Mesendoderm (in vitro differentiated cells): ENCODE data around the gene CCL7.

Experiments used
- DNase-seq: peaks from one replicate; pipeline ENCODE4 v3.0.0; 2013
- H2AK5ac ChIP-seq: 2 replicates; pipeline ENCODE4 v1.6.1; 2013; ENCODE audit warnings: low read length, inconsistent platforms
- H2BK120ac ChIP-seq: 2 replicates; pipeline ENCODE4 v1.6.1; 2013; ENCODE audit warnings: low read depth, mild to moderate bottlenecking, low read length, moderate library complexity, mixed read lengths
- H2BK15ac ChIP-seq: replicated peaks from 2 replicates; pipeline ENCODE4 v1.6.1; 2013; ENCODE audit warnings: low read depth, mild to moderate bottlenecking, moderate library complexity
- H2BK5ac ChIP-seq: 2 replicates; pipeline ENCODE4 v1.6.1; 2013; ENCODE audit warnings: low read length, inconsistent platforms
- H3K18ac ChIP-seq: 2 replicates; pipeline ENCODE4 v1.6.1; 2013; ENCODE audit warnings: mild to moderate bottlenecking, low read length, mixed read lengths
- H3K23ac ChIP-seq: one replicate; pipeline ENCODE4 v1.6.1; 2013; ENCODE audit warnings: low read length
- H3K27ac ChIP-seq: 2 replicates; pipeline ENCODE4 v1.5.1; 2013; ENCODE audit warnings: low read depth, mild to moderate bottlenecking, inconsistent platforms, low read length, moderate library complexity
- H3K27me3 ChIP-seq: 2 replicates; pipeline ENCODE4 v1.6.1; 2013; ENCODE audit warnings: low read length, control low read depth, mild to moderate bottlenecking, inconsistent platforms; ENCODE audit not compliant: insufficient read depth, poor library complexity
- H3K36me3 ChIP-seq: 2 replicates; pipeline ENCODE4 v1.6.1; 2013; ENCODE audit warnings: low read length, inconsistent platforms; ENCODE audit not compliant: control insufficient read depth, insufficient read depth
- H3K4ac ChIP-seq: one replicate; pipeline ENCODE4 v1.6.1; 2013; ENCODE audit warnings: low read depth, mild to moderate bottlenecking, low read length, moderate library complexity
- H3K4me1 ChIP-seq: 2 replicates; pipeline ENCODE4 v1.6.1; 2013; ENCODE audit warnings: low read depth, low read length, inconsistent platforms; ENCODE audit not compliant: control insufficient read depth
- H3K4me2 ChIP-seq: 2 replicates; pipeline ENCODE4 v1.6.1; 2013; ENCODE audit warnings: low read length
- H3K4me3 ChIP-seq: 2 replicates; pipeline ENCODE4 v1.5.1; 2013; ENCODE audit warnings: mild to moderate bottlenecking, low read length
- H3K56ac ChIP-seq: one replicate; pipeline ENCODE4 v1.6.1; 2013; ENCODE audit warnings: low read length
- H3K79me1 ChIP-seq: 2 replicates; pipeline ENCODE4 v1.6.1; 2013; ENCODE audit warnings: low read length, inconsistent platforms
- H3K79me2 ChIP-seq: 2 replicates; pipeline ENCODE4 v1.6.1; 2013; ENCODE audit warnings: mild to moderate bottlenecking, low read length; ENCODE audit not compliant: control insufficient read depth, insufficient read depth
- H3K9ac ChIP-seq: 2 replicates; pipeline ENCODE4 v1.6.1; 2013; ENCODE audit warnings: low read length, inconsistent platforms
- H4K5ac ChIP-seq: one replicate; pipeline ENCODE4 v1.6.1; 2013; ENCODE audit warnings: low read length
- H4K8ac ChIP-seq: one replicate; pipeline ENCODE4 v1.6.1; 2013; ENCODE audit warnings: low read depth, mild to moderate bottlenecking, control low read depth, low read length, moderate library complexity
- WGBS: extraction: QIAGEN DNeasy Blood & Tissue Kit; methylation state at CpG from one replicate; pipeline ENCODE4 v1.1.7; 2013; ENCODE audit warnings: low lambda C conversion rate, missing lambda C conversion rate; ENCODE audit not compliant: insufficient coverage; ENCODE audit errors: extremely low coverage; 5-methylcytosine and 5-hydroxymethylcytosine counted together

CCL7 gene

DNA sequence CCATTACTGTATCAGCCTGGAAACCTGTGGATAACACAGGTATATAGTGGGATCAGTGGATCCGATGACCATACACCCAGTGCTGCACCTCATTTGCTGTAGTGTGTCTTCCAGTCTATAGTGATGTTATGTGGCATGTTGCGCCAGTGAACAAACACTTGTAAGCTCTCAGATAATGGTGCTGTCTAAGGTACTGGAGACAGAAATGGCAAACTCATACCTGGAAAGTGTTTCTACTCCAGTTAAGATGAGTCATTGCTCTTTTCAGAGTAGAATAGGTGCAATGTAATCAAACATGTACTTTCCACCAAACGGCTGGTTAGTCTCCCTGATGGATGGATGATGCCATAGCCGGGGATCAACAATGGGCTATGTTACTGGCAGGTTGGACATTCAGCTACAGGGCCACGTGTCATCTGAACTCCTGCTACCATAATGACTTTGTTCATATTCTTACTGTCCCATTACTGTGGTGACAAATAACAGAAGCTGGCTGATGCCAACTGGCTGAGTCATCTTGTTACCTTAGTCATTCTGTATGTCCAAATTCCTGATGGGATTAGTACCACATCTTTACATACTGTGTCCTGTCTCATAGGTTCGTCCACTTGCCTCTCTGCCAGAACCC lies 21.8 kb downstream of the CCL7 start:
- H3K56ac ChIP-seq = no peak overlapping the region
- H4K8ac ChIP-seq = no peak overlapping the region
- no peak overlapping the region for H2BK120ac ChIP-seq
- H3K4ac ChIP-seq = no peak overlapping the region
- no peak overlapping the region for H3K23ac ChIP-seq
- H2AK5ac ChIP-seq = no peak overlapping the region
- no peaks in the 10 kb centered on the region for H3K79me2 ChIP-seq
- no peak overlapping the region for H3K4me2 ChIP-seq
- H2BK15ac ChIP-seq = no peak overlapping the region
- H3K4me1 ChIP-seq = no peaks in the 10 kb centered on the region
- H3K27me3 ChIP-seq = no peaks in the 10 kb centered on the region
- WGBS = no CpG with 5 or more reads among the region's 6 CpGs
- no peak overlapping the region for H2BK5ac ChIP-seq
- no peak for DNase-seq
- H3K27ac ChIP-seq = no peak overlapping the region
- H3K9ac ChIP-seq = no peak overlapping the region
- H3K4me3 ChIP-seq = no peak overlapping the region
- H4K5ac ChIP-seq = no peak overlapping the region
- H3K18ac ChIP-seq = no peak overlapping the region
- no peaks in the 10 kb centered on the region for H3K36me3 ChIP-seq
- no peaks in the 10 kb centered on the region for H3K79me1 ChIP-seq

GRCh38 chr17:34299027-34299426 lies 29.0 kb downstream of the CCL7 start:
- H2BK5ac ChIP-seq = peak overlapping the region; percentile 17
- no peak overlapping the region for H2BK120ac ChIP-seq
- no peak overlapping the region for H3K4me3 ChIP-seq
- H3K79me2 ChIP-seq = no peaks in the 10 kb centered on the region
- no peaks in the 10 kb centered on the region for H3K79me1 ChIP-seq
- no peak overlapping the region for H3K27ac ChIP-seq
- H4K5ac ChIP-seq = peak overlapping the region; percentile 17
- WGBS = no CpG with 5 or more reads among the region's 2 CpGs
- no peak overlapping the region for H2BK15ac ChIP-seq
- H3K18ac ChIP-seq = no peak overlapping the region
- H4K8ac ChIP-seq = no peak overlapping the region
- H3K56ac ChIP-seq = no peak overlapping the region
- no peak for DNase-seq
- H2AK5ac ChIP-seq = no peak overlapping the region
- no peaks in the 10 kb centered on the region for H3K36me3 ChIP-seq
- no peaks in the 10 kb centered on the region for H3K27me3 ChIP-seq
- peaks cover 3% of the 10 kb centered on the region for H3K4me1 ChIP-seq
- H3K4ac ChIP-seq = no peak overlapping the region
- H3K23ac ChIP-seq = peak overlapping the region; percentile 91
- no peak overlapping the region for H3K9ac ChIP-seq
- H3K4me2 ChIP-seq = no peak overlapping the region

DNA sequence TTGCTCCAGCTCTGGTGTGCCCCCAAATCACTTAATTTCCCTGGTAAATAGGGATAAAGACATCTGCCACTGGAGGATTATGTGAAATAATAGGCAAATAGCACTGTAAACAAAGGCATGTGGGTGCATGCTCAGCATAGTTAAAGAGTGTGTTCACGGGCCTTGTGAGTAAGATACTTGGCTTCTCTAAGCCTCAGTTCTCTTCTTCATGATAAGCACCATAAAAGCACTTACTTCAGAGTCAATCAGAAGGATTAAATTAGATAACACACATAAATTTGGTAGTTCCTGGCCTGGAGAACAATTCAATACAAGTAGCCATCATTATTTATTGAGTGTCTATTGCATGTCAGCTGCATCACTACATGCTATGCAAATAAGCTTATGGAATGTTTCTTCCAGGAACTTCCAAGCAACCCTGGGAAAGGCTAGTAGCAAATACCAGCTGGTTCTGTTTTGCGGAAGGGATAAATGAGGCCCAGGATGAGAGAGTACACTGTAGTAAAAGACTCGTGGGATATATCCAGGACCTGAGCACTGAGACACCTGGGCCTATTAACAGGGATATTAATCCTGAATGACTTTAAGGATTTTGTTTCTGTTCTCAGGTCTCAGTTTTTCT lies 30.0 kb downstream of the CCL7 start:
- Histone ChIP-seq H3K4me3 (no peak overlapping the region), H2AK5ac (no peak overlapping the region), H3K18ac (no peak overlapping the region), H3K27ac (no peak overlapping the region), H3K79me1 (no peaks in the 10 kb centered on the region), H3K9ac (no peak overlapping the region), H4K8ac (no peak overlapping the region), H2BK120ac (no peak overlapping the region), H3K79me2 (no peaks in the 10 kb centered on the region), H3K4me2 (no peak overlapping the region), H3K4me1 (peaks cover 3% of the 10 kb centered on the region), H3K36me3 (no peaks in the 10 kb centered on the region), H3K27me3 (no peaks in the 10 kb centered on the region), H3K23ac (no peak overlapping the region), H3K56ac (no peak overlapping the region), H4K5ac (no peak overlapping the region), H2BK5ac (no peak overlapping the region), H3K4ac (no peak overlapping the region), H2BK15ac (no peak overlapping the region)
- no peak for DNase-seq
- WGBS = no CpG with 5 or more reads among the region's 3 CpGs

- H3K79me2 ChIP-seq = no peaks in the 10 kb centered on the region
- WGBS = no CpG with 5 or more reads among the region's 3 CpGs
- H2BK120ac ChIP-seq = no peak overlapping the region
- H3K4me2 ChIP-seq = no peak overlapping the region
- H3K4me1 ChIP-seq = peaks cover 3% of the 10 kb centered on the region
- no peak overlapping the region for H2AK5ac ChIP-seq
- no peaks in the 10 kb centered on the region for H3K79me1 ChIP-seq
- H2BK15ac ChIP-seq = no peak overlapping the region
- H3K27me3 ChIP-seq = no peaks in the 10 kb centered on the region
- no peak overlapping the region for H4K5ac ChIP-seq
- H3K4ac ChIP-seq = peak overlapping the region; percentile 81
- no peaks in the 10 kb centered on the region for H3K36me3 ChIP-seq
- H3K4me3 ChIP-seq = no peak overlapping the region
- H3K56ac ChIP-seq = no peak overlapping the region
- no peak for DNase-seq
- no peak overlapping the region for H3K9ac ChIP-seq
- H3K23ac ChIP-seq = no peak overlapping the region
- no peak overlapping the region for H2BK5ac ChIP-seq
- no peak overlapping the region for H4K8ac ChIP-seq
- no peak overlapping the region for H3K27ac ChIP-seq
- no peak overlapping the region for H3K18ac ChIP-seq
Measured at GRCh38 chr17:34300652-34301370, 30.8 kb downstream of the CCL7 start.

GRCh38 chr17:34301986-34302385 lies 32.0 kb downstream of the CCL7 start:
- H3K79me1 ChIP-seq = no peaks in the 10 kb centered on the region
- no CpG with 5 or more reads among the region's 2 CpGs for WGBS
- DNase-seq = no peak
- H3K9ac ChIP-seq = no peak overlapping the region
- no peak overlapping the region for H2BK5ac ChIP-seq
- H3K4ac ChIP-seq = no peak overlapping the region
- H3K23ac ChIP-seq = no peak overlapping the region
- H3K79me2 ChIP-seq = no peaks in the 10 kb centered on the region
- H3K36me3 ChIP-seq = no peaks in the 10 kb centered on the region
- no peak overlapping the region for H2BK120ac ChIP-seq
- no peak overlapping the region for H2AK5ac ChIP-seq
- H3K18ac ChIP-seq = no peak overlapping the region
- H3K4me1 ChIP-seq = peaks cover 3% of the 10 kb centered on the region
- no peak overlapping the region for H4K5ac ChIP-seq
- no peak overlapping the region for H3K56ac ChIP-seq
- H3K27ac ChIP-seq = no peak overlapping the region
- no peak overlapping the region for H3K4me2 ChIP-seq
- H3K27me3 ChIP-seq = no peaks in the 10 kb centered on the region
- no peak overlapping the region for H2BK15ac ChIP-seq
- no peak overlapping the region for H4K8ac ChIP-seq
- H3K4me3 ChIP-seq = no peak overlapping the region
